GM18526 (cell line): ENCODE results near the gene IL19.

Experiments
- POLR2A ChIP-seq: IDR thresholded peaks from 3 replicates; pipeline ENCODE4 v1.6.1; 2011; ENCODE audit not compliant: insufficient read length; ENCODE audit errors: extremely low read depth

IL19 gene

GRCh38 chr1:206847946-206848345 lies 77.4 kb downstream of the IL19 start:
- no peak for TF ChIP-seq POLR2A

GRCh38 chr1:206850401-206850800 lies 79.8 kb downstream of the IL19 start:
- no peak for TF ChIP-seq POLR2A

GRCh38 chr1:206851341-206852010 lies 80.9 kb downstream of the IL19 start:
- TF ChIP-seq POLR2A: no peak

DNA sequence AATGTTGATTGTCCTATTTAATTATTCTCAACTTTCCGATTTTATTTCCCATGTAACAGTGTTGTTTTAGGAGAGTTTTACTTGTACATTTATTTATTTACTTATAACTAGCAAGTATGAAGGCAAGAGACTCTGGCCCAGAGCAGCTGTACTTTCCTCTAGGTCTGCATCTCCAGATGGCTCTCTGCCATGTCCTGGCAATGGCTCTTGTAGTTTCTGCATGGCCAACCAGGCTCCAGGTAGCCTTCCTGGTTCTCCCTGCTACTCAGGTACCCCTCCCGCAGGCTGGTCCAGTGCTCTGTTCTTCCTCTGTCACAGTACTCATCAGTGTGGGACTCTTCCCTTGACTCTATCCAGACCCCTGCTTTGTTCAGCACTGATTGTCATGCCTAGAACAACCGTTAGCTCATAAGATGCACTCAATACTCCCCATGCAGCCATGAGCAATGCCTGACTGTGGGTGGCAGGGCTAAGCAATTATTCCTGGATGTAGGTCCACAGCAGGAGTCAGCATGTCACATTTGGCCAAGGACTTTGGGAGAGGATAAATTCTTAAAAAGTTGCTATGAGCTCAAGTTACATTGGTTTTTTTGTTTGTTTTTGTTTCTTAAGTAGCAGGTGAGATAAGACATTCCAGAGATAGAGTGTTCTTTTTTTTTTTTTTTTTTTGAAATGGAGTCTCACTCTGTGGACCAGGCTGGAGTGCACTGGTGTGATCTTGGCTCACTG lies 84.0 kb downstream of the IL19 start:
- no peak for TF ChIP-seq POLR2A

- no peak for TF ChIP-seq POLR2A
Measured at GRCh38 chr1:206855859-206856258, 85.3 kb downstream of the IL19 start.

DNA sequence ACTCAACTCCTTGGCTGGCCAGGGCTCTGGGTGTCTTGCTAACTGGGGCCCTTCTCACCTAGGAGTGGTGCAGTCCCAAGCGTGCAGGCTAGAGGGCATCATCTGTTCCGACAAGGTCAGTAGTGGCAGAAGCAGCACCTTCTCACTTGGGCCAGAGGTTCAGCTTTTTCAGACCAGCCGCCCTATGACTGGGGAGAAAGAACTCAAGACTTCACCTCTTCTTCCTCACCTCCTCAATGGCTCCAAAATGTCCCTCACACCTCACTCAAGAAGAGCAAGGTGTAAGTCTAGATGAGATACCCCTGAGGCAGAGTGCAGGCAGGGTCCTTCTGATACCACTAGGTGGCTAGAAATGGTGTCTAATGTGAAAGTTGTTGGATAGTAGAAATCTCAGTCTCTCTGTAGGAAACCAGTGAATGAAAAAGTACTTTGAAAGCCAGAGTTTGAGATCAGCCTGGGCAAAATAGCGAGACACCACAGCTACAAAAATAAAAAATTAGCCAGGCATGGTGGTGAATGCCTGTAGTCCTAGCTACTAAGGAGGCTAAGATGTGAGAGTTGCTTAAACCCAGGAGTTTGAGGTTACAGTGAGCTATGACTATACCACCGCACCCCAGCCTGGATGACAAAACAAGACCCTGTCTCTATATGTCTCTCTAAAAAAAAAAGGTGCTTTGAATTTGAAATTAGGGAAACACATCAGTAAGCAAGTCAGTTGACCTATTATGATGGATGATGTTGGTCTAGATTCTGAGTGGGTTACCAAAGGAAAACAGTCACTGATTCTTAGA lies 86.3 kb downstream of the IL19 start:
- TF ChIP-seq POLR2A: no peak

DNA sequence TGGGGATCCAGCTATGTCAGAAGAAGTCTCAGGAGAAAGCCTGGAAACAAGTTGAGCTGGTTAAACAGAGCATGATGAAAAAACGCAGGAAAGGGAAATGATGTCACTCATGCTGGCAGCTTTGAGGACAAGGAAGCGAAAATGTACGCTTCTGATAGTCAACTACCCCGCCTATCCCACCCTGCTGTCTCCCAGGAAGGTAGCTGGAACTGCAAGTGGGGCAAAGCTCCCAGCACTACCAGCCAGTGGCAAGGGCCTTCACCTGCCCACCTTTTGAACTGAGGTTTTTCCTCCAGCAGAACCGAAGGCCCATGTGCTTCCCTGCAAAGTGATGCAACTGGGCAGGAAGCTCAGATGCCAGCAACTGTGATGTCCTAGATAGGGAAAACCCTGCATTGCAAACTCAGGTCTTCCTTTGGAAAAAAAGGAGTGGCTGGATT lies 88.5 kb downstream of the IL19 start:
- no peak for TF ChIP-seq POLR2A

GRCh38 chr1:206860165-206860564 lies 89.6 kb downstream of the IL19 start:
- no peak for TF ChIP-seq POLR2A

DNA sequence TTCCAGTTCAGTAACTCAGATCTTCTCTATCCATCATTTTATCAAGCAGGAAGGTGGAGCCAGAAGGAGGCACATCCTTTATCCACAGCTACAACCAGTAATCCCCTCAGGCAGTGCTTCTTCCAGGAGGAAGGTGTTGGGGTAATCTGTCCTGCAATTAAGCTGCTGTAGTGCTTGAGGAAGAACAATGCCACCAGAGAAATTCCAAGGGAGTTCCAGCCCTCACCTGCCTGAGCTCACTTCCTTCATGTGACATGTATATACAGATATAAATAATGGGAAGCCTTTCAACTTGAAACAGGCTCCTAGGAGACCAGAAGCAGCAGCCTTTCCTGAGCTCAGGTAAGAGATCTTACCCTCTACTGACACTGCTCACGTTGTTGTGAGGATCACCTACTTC lies 92.7 kb downstream of the IL19 start:
- no peak for TF ChIP-seq POLR2A

DNA sequence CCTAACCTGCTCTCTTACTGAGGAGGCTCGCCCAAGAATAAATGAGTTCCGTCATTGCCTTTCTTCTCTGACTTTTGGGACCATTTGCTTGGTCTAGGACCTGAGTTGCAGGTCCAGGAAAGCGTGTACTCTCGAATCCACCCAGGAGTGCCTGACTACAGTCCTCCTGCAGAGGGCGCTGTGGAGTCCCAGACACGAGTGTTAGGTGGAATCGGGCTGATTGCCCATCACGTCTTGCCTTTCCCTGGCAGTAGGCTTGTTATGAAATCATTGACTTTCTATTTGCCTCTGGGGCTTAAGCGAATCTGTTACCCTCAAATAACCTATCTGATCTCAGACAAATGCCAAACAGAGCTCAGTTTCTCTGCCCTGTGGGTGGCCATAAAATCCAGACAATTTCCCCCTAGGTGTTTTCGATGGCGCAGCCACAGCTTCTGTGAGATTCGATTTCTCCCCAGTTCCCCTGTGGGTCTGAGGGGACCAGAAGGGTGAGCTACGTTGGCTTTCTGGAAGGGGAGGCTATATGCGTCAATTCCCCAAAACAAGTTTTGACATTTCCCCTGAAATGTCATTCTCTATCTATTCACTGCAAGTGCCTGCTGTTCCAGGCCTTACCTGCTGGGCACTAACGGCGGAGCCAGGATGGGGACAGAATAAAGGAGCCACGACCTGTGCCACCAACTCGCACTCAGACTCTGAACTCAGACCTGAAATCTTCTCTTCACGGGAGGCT lies 94.5 kb downstream of the IL19 start, which contains the start of gene IL20:
Gene IL20 (plus strand): TSS at position 685 of the 733 bp plus-strand sequence. CDS start 230 bp downstream, outside the sequence.
- no peak for TF ChIP-seq POLR2A

DNA sequence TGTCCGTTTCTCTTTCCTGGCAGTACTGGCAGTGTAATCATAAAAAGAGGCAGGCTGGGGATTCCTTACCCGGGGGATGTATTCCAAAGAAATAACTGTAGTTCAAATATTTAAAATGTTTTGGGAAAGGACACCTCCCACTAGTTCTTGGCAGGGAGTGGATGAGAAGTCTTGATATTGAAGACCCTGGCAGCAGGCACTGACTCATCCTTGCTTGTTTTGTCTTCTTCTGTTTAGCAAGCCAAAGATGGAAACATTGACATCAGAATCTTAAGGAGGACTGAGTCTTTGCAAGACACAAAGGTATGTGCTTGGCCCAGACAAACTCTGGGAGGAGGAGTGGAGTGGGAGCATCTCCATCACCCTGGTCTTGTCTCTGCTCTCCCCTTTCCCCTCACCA lies 95.5 kb downstream of the IL19 start:
- TF ChIP-seq POLR2A: no peak

- no peak for TF ChIP-seq POLR2A
Measured at GRCh38 chr1:206867239-206867638, 96.7 kb downstream of the IL19 start.

- TF ChIP-seq POLR2A: no peak
Measured at GRCh38 chr1:206867716-206868115, 97.1 kb downstream of the IL19 start.

- no peak for TF ChIP-seq POLR2A
Measured at GRCh38 chr1:206868264-206868663, 97.7 kb downstream of the IL19 start.

- no peak for TF ChIP-seq POLR2A
Measured at GRCh38 chr1:206872139-206872538, 101.6 kb downstream of the IL19 start.
